Smooth muscle cell (in vitro differentiated cells): ENCODE measurements around the gene ARL15. TPM values are rescaled to one million over a fixed set of nuclear protein-coding genes. Genes with fewer than 3 reads are reported as not detected.

Experiments
- DNase-seq: peaks from one replicate; lab custom pipeline; 2025; ENCODE audit not compliant: unreplicated experiment; lab: John Stamatoyannopoulos, UW
- H2AFZ ChIP-seq: fragments of 200-600 bp; sonication (generic); 2 replicates; pipeline ENCODE4 v1.6.0; 2016; ENCODE audit warnings: antibody characterized with exemption, low read depth, mild to moderate bottlenecking
- H3F3A ChIP-seq: fragments of 200-600 bp; sonication (generic); 2 replicates; pipeline ENCODE4 v1.6.0; 2017; ENCODE audit warnings: antibody characterized with exemption, low read depth
- H3K27ac ChIP-seq: fragments of 200-600 bp; sonication (generic); 2 replicates; pipeline ENCODE4 v1.5.1; 2016; ENCODE audit warnings: low read depth, mild to moderate bottlenecking
- H3K27me3 ChIP-seq: fragments of 200-600 bp; sonication (generic); 2 replicates; pipeline ENCODE4 v1.6.1; 2016; ENCODE audit warnings: low read depth, mild to moderate bottlenecking
- H3K36me3 ChIP-seq: fragments of 200-600 bp; sonication (generic); 2 replicates; pipeline ENCODE4 v1.5.1; 2016; ENCODE audit warnings: low read depth
- H3K4me1 ChIP-seq: fragments of 200-600 bp; sonication (generic); 2 replicates; pipeline ENCODE4 v1.5.1; 2016; ENCODE audit warnings: low read depth
- H3K4me2 ChIP-seq: fragments of 200-600 bp; sonication (generic); 2 replicates; pipeline ENCODE4 v1.6.0; 2016; ENCODE audit warnings: mild to moderate bottlenecking
- H3K4me3 ChIP-seq: fragments of 200-600 bp; sonication (generic); 2 replicates; pipeline ENCODE4 v1.5.1; 2016; ENCODE audit warnings: mild to moderate bottlenecking
- H3K79me2 ChIP-seq: fragments of 200-600 bp; sonication (generic); 2 replicates; pipeline ENCODE4 v1.6.0; 2016; ENCODE audit warnings: low read depth, mild to moderate bottlenecking
- H3K9ac ChIP-seq: fragments of 200-600 bp; sonication (generic); 2 replicates; pipeline ENCODE4 v1.6.0; 2016; ENCODE audit warnings: low read depth
- H3K9me3 ChIP-seq: fragments of 200-600 bp; sonication (generic); replicated peaks from 2 replicates; pipeline ENCODE4 v1.5.1; 2016; ENCODE audit warnings: low read depth
- H4K20me1 ChIP-seq: fragments of 200-600 bp; sonication (generic); 2 replicates; pipeline ENCODE4 v1.6.0; 2016; ENCODE audit warnings: low read depth
- CTCF ChIP-seq: fragments of 200-600 bp; sonication (generic); IDR thresholded peaks from 2 replicates; pipeline ENCODE4 v1.5.1; 2017; ENCODE audit warnings: borderline replicate concordance, mild to moderate bottlenecking, antibody characterized with exemption; ENCODE audit not compliant: insufficient read depth, poor library complexity, severe bottlenecking
- WGBS: methylation state at CpG from one replicate; pipeline ENCODE4 v1.1.7; 2016; ENCODE audit warnings: low lambda C conversion rate; 5-methylcytosine and 5-hydroxymethylcytosine counted together
- polyA plus RNA-seq: library from polyadenylated mRNA; unstranded; fragments of >200 nt; fragmentation: Nextera tagmentation; extraction: Ambion mirVana; gene quantifications from 2 replicates; pipeline ENCODE4 v1.2.1, GENCODE V29; 2016
- total RNA-seq: library from RNA; depleted of rRNA; stranded (reverse); fragments of >200 nt; gene quantifications from 2 replicates; pipeline ENCODE4 v1.2.3, GENCODE V29; 2014

The ARL15 gene
- total and polyA plus RNA-seq, 2 experiments from 2014 or later: 9.8 to 51.1 TPM

- Histone ChIP-seq H3K4me1 (peaks cover 25% of the 10 kb centered on the region), H3K79me2 (no peaks in the 10 kb centered on the region), H3K27me3 (no peaks in the 10 kb centered on the region), H2AFZ (no peak overlapping the region), H3K9ac (no peak overlapping the region), H3K9me3 (no peaks in the 10 kb centered on the region), H3K36me3 (no peaks in the 10 kb centered on the region), H3K4me2 (no peak overlapping the region), H3K4me3 (no peak overlapping the region), H3F3A (peaks cover 14% of the 10 kb centered on the region), H3K27ac (no peak overlapping the region), H4K20me1 (no peaks in the 10 kb centered on the region)
- WGBS: 93% methylated on average over 5 of the region's 5 CpGs
- no peak for TF ChIP-seq CTCF
- DNase-seq: no peak
Measured at GRCh38 chr5:53879708-53880323, 430.6 kb downstream of the ARL15 start.

GRCh38 chr5:53878015-53878414, 432.4 kb downstream of the ARL15 start:
- H3K27ac ChIP-seq: peak overlapping the region; percentile 60
- H3K4me1 ChIP-seq: peaks cover 9% of the 10 kb centered on the region
- no peak for TF ChIP-seq CTCF
- no peak for DNase-seq
- no peak overlapping the region for H3K9ac ChIP-seq
- H3K4me3 ChIP-seq: no peak overlapping the region
- H4K20me1 ChIP-seq: no peaks in the 10 kb centered on the region
- H3K27me3 ChIP-seq: no peaks in the 10 kb centered on the region
- H3F3A ChIP-seq: peaks cover 8% of the 10 kb centered on the region
- no peaks in the 10 kb centered on the region for H3K9me3 ChIP-seq
- peak overlapping the region; percentile 61 for H3K4me2 ChIP-seq
- no peaks in the 10 kb centered on the region for H3K79me2 ChIP-seq
- H3K36me3 ChIP-seq: no peaks in the 10 kb centered on the region
- H2AFZ ChIP-seq: no peak overlapping the region
- WGBS: 95% methylated on average over 2 of the region's 2 CpGs

- no peak overlapping the region for H3K4me3 ChIP-seq
- no peaks in the 10 kb centered on the region for H3K36me3 ChIP-seq
- no peak for DNase-seq
- no peaks in the 10 kb centered on the region for H3K79me2 ChIP-seq
- peak overlapping the region; percentile 60 for H3K27ac ChIP-seq
- H3F3A ChIP-seq: peaks cover 7% of the 10 kb centered on the region
- peaks cover 2% of the 10 kb centered on the region for H3K4me1 ChIP-seq
- no peaks in the 10 kb centered on the region for H4K20me1 ChIP-seq
- 21% methylated on average over 2 of the region's 2 CpGs for WGBS
- no peaks in the 10 kb centered on the region for H3K9me3 ChIP-seq
- peak overlapping the region; percentile 61 for H3K4me2 ChIP-seq
- no peaks in the 10 kb centered on the region for H3K27me3 ChIP-seq
- no peak overlapping the region for H3K9ac ChIP-seq
- no peak overlapping the region for H2AFZ ChIP-seq
- no peak for TF ChIP-seq CTCF
Measured at GRCh38 chr5:53877243-53877642, 433.1 kb downstream of the ARL15 start.

GRCh38 chr5:53874409-53874808, 436.0 kb downstream of the ARL15 start:
- WGBS: 100% methylated on average over 1 of the region's 1 CpG
- H2AFZ ChIP-seq: no peak overlapping the region
- no peaks in the 10 kb centered on the region for H3K9me3 ChIP-seq
- H3F3A ChIP-seq: peaks cover 7% of the 10 kb centered on the region
- TF ChIP-seq CTCF: no peak
- H3K79me2 ChIP-seq: no peaks in the 10 kb centered on the region
- H3K27ac ChIP-seq: no peak overlapping the region
- no peak overlapping the region for H3K4me2 ChIP-seq
- DNase-seq: no peak
- H3K4me1 ChIP-seq: no peaks in the 10 kb centered on the region
- no peaks in the 10 kb centered on the region for H3K27me3 ChIP-seq
- no peak overlapping the region for H3K9ac ChIP-seq
- no peak overlapping the region for H3K4me3 ChIP-seq
- no peaks in the 10 kb centered on the region for H3K36me3 ChIP-seq
- no peaks in the 10 kb centered on the region for H4K20me1 ChIP-seq
